Mesenchymal stem cell (in vitro differentiated cells and primary cell): Measurements from ENCODE around the gene AKNA.
"Not testable (repeated sequence)": the region's sequence is repeated elsewhere in the genome, so short reads cannot be mapped to it uniquely, and the experiment has no call there.

Experiments used
- DNase-seq: peaks from one replicate; pipeline ENCODE4 v3.0.0-alpha.2; 2013
- H2AFZ ChIP-seq: one replicate; pipeline ENCODE4 v1.6.1; 2013; ENCODE audit warnings: low read depth, mild to moderate bottlenecking, control low read depth, inconsistent platforms, low read length, moderate library complexity
- H2AK5ac ChIP-seq: 2 replicates; pipeline ENCODE4 v1.6.1; 2013; ENCODE audit warnings: low read length, moderate library complexity, mild to moderate bottlenecking, inconsistent platforms; ENCODE audit not compliant: severe bottlenecking
- H2BK120ac ChIP-seq: one replicate; pipeline ENCODE4 v1.6.1; 2013; ENCODE audit warnings: low read depth, mild to moderate bottlenecking, inconsistent platforms, low read length, moderate library complexity
- H2BK12ac ChIP-seq, 2 experiments: one replicate each; pipeline ENCODE4 v1.6.1; 2013; ENCODE audit warnings: inconsistent platforms in 2 of 2, low read length in 2 of 2, mild to moderate bottlenecking in 2 of 2, moderate library complexity in 2 of 2, control low read depth in 1 of 2
- H2BK15ac ChIP-seq: one replicate; pipeline ENCODE4 v1.6.1; 2013; ENCODE audit warnings: mild to moderate bottlenecking, low read depth, inconsistent platforms; ENCODE audit not compliant: poor library complexity, severe bottlenecking
- H2BK5ac ChIP-seq: 2 replicates; pipeline ENCODE4 v1.6.1; 2013; ENCODE audit warnings: low read depth, mild to moderate bottlenecking, low read length, control low read depth, inconsistent platforms; ENCODE audit not compliant: poor library complexity, severe bottlenecking
- H3K14ac ChIP-seq, 2 experiments: one replicate each; pipeline ENCODE4 v1.6.1; 2013; ENCODE audit warnings: inconsistent platforms in 2 of 2, low read length in 2 of 2, control low read depth in 1 of 2, mild to moderate bottlenecking in 1 of 2, moderate library complexity in 1 of 2
- H3K18ac ChIP-seq, 2 experiments: one replicate each; pipeline ENCODE4 v1.6.1; 2013; ENCODE audit warnings: inconsistent platforms in 2 of 2, low read length in 2 of 2, control low read depth in 1 of 2, low read depth in 1 of 2, mild to moderate bottlenecking in 1 of 2
- H3K23ac ChIP-seq, 2 experiments: one replicate each; pipeline ENCODE4 v1.6.1; 2013; ENCODE audit warnings: inconsistent platforms in 2 of 2, low read length in 2 of 2, mild to moderate bottlenecking in 2 of 2, moderate library complexity in 2 of 2, control low read depth in 1 of 2
- H3K27ac ChIP-seq: 2 replicates; pipeline ENCODE4 v1.5.1; 2013; ENCODE audit warnings: mild to moderate bottlenecking, moderate library complexity, low read length, control low read depth, inconsistent platforms; ENCODE audit not compliant: poor library complexity, severe bottlenecking
- H3K27me3 ChIP-seq, 2 experiments: 2 replicates each; pipeline versions ENCODE4 v1.6.1 to v1.7.0; 2013; ENCODE audit warnings: low read length in 2 of 2, mild to moderate bottlenecking in 2 of 2, moderate library complexity in 2 of 2, control low read depth in 1 of 2, inconsistent platforms in 1 of 2; ENCODE audit not compliant: control insufficient read depth in 1 of 2, insufficient read depth in 1 of 2
- H3K36me3 ChIP-seq, 2 experiments: 2 replicates each; pipeline versions ENCODE4 v1.6.1 to v1.7.0; 2013; ENCODE audit warnings: low read length in 2 of 2, control low read depth in 1 of 2, inconsistent platforms in 1 of 2, low read depth in 1 of 2, mild to moderate bottlenecking in 1 of 2; ENCODE audit not compliant: insufficient read depth in 2 of 2, control insufficient read depth in 1 of 2
- H3K4ac ChIP-seq, 2 experiments: one replicate each; pipeline ENCODE4 v1.6.1; 2013; ENCODE audit warnings: inconsistent platforms in 2 of 2, low read length in 2 of 2, mild to moderate bottlenecking in 2 of 2, moderate library complexity in 2 of 2, control low read depth in 1 of 2, low read depth in 1 of 2
- H3K4me1 ChIP-seq: 2 replicates; pipeline ENCODE4 v1.6.1; 2013; ENCODE audit warnings: low read depth, low read length, control low read depth; ENCODE audit not compliant: control insufficient read depth, insufficient read depth
- H3K4me2 ChIP-seq: 2 replicates; pipeline ENCODE4 v1.6.1; 2013; ENCODE audit warnings: low read length, mild to moderate bottlenecking, inconsistent platforms; ENCODE audit not compliant: poor library complexity, severe bottlenecking
- H3K4me3 ChIP-seq, 2 experiments: 2 replicates each; pipeline versions ENCODE4 v1.5.1 to v1.7.0; 2013; ENCODE audit warnings: low read length in 2 of 2, mild to moderate bottlenecking in 2 of 2, control low read depth in 1 of 2, low read depth in 1 of 2; ENCODE audit not compliant: insufficient read depth in 1 of 2
- H3K79me1 ChIP-seq: replicated peaks from 2 replicates; pipeline ENCODE4 v1.6.1; 2013; ENCODE audit warnings: mild to moderate bottlenecking, control low read depth, low read length, inconsistent platforms; ENCODE audit not compliant: poor library complexity, severe bottlenecking
- H3K9ac ChIP-seq: 2 replicates; pipeline ENCODE4 v1.7.0; 2013; ENCODE audit warnings: mild to moderate bottlenecking, low read length, moderate library complexity
- H3K9me3 ChIP-seq: 2 replicates; pipeline ENCODE4 v1.7.0; 2013; ENCODE audit warnings: mild to moderate bottlenecking, low read length; ENCODE audit not compliant: control insufficient read depth
- H4K8ac ChIP-seq: one replicate; pipeline ENCODE4 v1.6.1; 2013; ENCODE audit warnings: inconsistent platforms, mild to moderate bottlenecking, low read length, moderate library complexity
- H4K91ac ChIP-seq: one replicate; pipeline ENCODE4 v1.6.1; 2013; ENCODE audit warnings: mild to moderate bottlenecking, low read length, inconsistent platforms
- WGBS: methylation state at CpG from one replicate; pipeline ENCODE4 v1.1.7; 2013; ENCODE audit warnings: mixed read lengths; 5-methylcytosine and 5-hydroxymethylcytosine counted together

Gene AKNA

DNA sequence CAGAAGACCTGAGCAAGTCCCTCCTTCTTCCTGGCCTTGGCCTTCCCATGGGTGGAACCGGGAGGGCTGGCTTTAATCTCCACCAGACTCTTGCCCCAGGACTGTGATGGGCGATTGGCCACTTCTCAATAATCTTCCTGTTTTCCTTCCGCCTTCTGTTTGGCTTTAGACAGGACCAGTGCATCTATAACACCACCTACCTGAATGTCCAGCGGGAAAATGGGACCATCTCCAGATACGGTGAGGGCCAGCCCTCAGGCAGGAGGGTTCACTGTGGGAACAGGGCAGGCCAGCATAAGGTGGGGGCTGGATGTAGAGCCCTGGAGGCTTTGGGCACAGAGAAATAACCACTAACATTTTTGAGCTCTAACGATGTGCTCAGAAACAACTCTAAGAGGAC is 63.9 kb downstream of the AKNA start:
- H2BK12ac ChIP-seq, H3K18ac ChIP-seq, H4K91ac ChIP-seq, H2BK120ac ChIP-seq, H3K4me2 ChIP-seq, H3K9me3 ChIP-seq, H2BK5ac ChIP-seq, H3K27ac ChIP-seq, H2BK15ac ChIP-seq, H3K14ac ChIP-seq, H4K8ac ChIP-seq, H2AFZ ChIP-seq, H3K4me1 ChIP-seq, H3K4ac ChIP-seq, H3K23ac ChIP-seq, H3K4me3 ChIP-seq, H2AK5ac ChIP-seq, H3K79me1 ChIP-seq, DNase-seq, H3K36me3 ChIP-seq, H3K9ac ChIP-seq: not testable (repeated sequence)
- 95% methylated on average over 4 of the region's 6 CpGs for WGBS
- H3K27me3 ChIP-seq: peaks cover 0 to 19% of the 10 kb centered on the region in 2 experiments

- H3K23ac ChIP-seq, H3K79me1 ChIP-seq, H2AFZ ChIP-seq, H3K27ac ChIP-seq, H2BK5ac ChIP-seq, DNase-seq, H3K18ac ChIP-seq, H3K4me2 ChIP-seq, H2BK15ac ChIP-seq, H4K8ac ChIP-seq, H3K4me1 ChIP-seq, H3K14ac ChIP-seq, H2AK5ac ChIP-seq, H3K9me3 ChIP-seq, H3K4ac ChIP-seq, H2BK120ac ChIP-seq, H2BK12ac ChIP-seq, H4K91ac ChIP-seq, H3K9ac ChIP-seq, H3K4me3 ChIP-seq, H3K36me3 ChIP-seq: not testable (repeated sequence)
- H3K27me3 ChIP-seq: peaks cover 0 to 13% of the 10 kb centered on the region in 2 experiments
- WGBS: 50% methylated on average over 2 of the region's 15 CpGs
These were observed 64.8 kb downstream of the AKNA start, which contains the start of gene ORM1 for GRCh38 chr9:114322831-114323531. ORM1 (plus strand) TSS chr9:114323098; CDS start chr9:114323134, 36 bp downstream.

DNA sequence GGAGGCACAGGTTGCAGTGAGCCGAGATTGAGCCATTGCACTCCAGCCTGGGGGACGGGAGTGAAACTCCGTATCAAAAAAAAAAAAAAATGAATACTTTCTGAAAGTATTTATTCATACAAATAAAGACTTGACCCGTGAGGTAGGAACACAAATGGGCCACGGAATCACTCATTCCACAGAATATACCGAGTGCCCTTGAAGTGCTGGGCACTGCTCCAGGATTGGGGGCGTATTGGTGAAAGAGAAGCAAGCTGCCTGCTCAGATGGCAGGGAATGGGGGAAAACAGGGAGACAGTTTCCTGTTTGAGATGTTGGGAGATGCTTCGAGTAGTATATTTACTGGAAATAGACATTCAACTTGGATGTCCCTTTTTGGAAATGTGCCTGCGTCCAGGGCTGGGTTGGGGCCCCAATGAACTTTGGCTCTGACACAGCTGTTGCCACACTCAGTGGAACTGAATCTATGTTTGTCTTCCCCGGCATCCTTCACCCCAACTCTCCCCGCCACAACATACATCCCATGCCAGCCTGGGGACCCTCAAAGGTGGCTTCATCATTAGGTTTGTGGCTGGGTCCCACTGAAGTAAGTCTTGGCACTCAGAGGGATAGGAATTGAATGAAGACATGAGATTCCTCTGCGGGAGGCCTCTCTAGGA is 65.5 kb downstream of the AKNA start:
- H3K79me1 ChIP-seq, H4K91ac ChIP-seq, DNase-seq, H3K9ac ChIP-seq, H3K4ac ChIP-seq, H3K18ac ChIP-seq, H2BK5ac ChIP-seq, H3K36me3 ChIP-seq, H3K4me1 ChIP-seq, H3K27ac ChIP-seq, H2AFZ ChIP-seq, H3K9me3 ChIP-seq, H3K27me3 ChIP-seq, H3K4me3 ChIP-seq, H2BK15ac ChIP-seq, H3K4me2 ChIP-seq, H3K23ac ChIP-seq, H2BK12ac ChIP-seq, H2AK5ac ChIP-seq, H2BK120ac ChIP-seq, H4K8ac ChIP-seq, H3K14ac ChIP-seq: not testable (repeated sequence)
- WGBS: 93% methylated on average over 5 of the region's 12 CpGs

GRCh38 chr9:114321759-114322158 is 66.0 kb downstream of the AKNA start:
- Histone ChIP-seq H3K4ac (no peak overlapping the region), H3K4me3 (no peak overlapping the region), H3K36me3 (no peaks in the 10 kb centered on the region), H3K9me3 (no peaks in the 10 kb centered on the region), H3K9ac (no peak overlapping the region), H3K79me1 (no peaks in the 10 kb centered on the region), H4K8ac (no peak overlapping the region), H3K14ac (no peak overlapping the region), H2AFZ (no peak overlapping the region), H3K4me2 (no peak overlapping the region), H2BK12ac (no peak overlapping the region), H3K18ac (no peak overlapping the region), H3K4me1 (peaks cover 8% of the 10 kb centered on the region), H3K23ac (no peak overlapping the region), H2BK5ac (no peak overlapping the region), H3K27me3 (peaks cover 0 to 9% of the 10 kb centered on the region in 2 experiments), H3K27ac (no peak overlapping the region), H4K91ac (no peak overlapping the region), H2AK5ac (no peak overlapping the region), H2BK15ac (no peak overlapping the region), H2BK120ac (no peak overlapping the region)
- DNase-seq: no peak
- WGBS: 68% methylated on average over 7 of the region's 8 CpGs
